Left ventricle myocardium inferior (tissue), 1 donor: ENCODE results near the gene FAM222A. TPM values are rescaled to one million over a fixed set of nuclear protein-coding genes. Genes with fewer than 3 reads are reported as not detected.

Experiments used
- DNase-seq: peaks from one replicate; pipeline ENCODE4 v3.0.0-alpha.2; 2020
- H3K27ac ChIP-seq: fragments of 200-600 bp; replicated peaks from 2 replicates; pipeline ENCODE4 v1.8.0; 2021
- H3K27me3 ChIP-seq: fragments of 200-600 bp; 2 replicates; pipeline ENCODE4 v1.8.0; 2021; ENCODE audit warnings: low read depth
- H3K36me3 ChIP-seq: fragments of 200-600 bp; 2 replicates; pipeline ENCODE4 v1.8.0; 2021
- H3K4me1 ChIP-seq: fragments of 200-600 bp; 2 replicates; pipeline ENCODE4 v1.8.0; 2021
- H3K4me3 ChIP-seq: fragments of 200-600 bp; 2 replicates; pipeline ENCODE4 v1.8.0; 2021; ENCODE audit warnings: mild to moderate bottlenecking, moderate library complexity
- H3K9me3 ChIP-seq: fragments of 200-600 bp; replicated peaks from 2 replicates; pipeline ENCODE4 v1.8.0; 2021
- CTCF ChIP-seq: fragments of 200-600 bp; IDR thresholded peaks from 2 replicates; pipeline ENCODE4 v1.8.0; 2021; ENCODE audit warnings: antibody characterized with exemption, mild to moderate bottlenecking, borderline replicate concordance
- intact Hi-C: fragments of 100-400 bp; cut with micrococcal nuclease; formaldehyde crosslinking; loops from one replicate; pipeline ENCODE4 v1.11.0; 2022
- total RNA-seq: library from RNA; stranded (reverse); fragmentation: NEBNext Ultra II Directional; extraction: Animal tissue kit (Norgen Biotek cat#: 25700); gene quantifications from one replicate; pipeline ENCODE4 v1.2.1, GENCODE V29; 2021
- donor health status: DM: no; HTN: yes; CAD: no; lungs with severe emphysema.

The FAM222A gene
- total RNA-seq, 1 donor from 2014 or later: 20.0 TPM

GRCh38 chr12:109697270-109697553, 16.4 kb upstream of the FAM222A start:
- Histone ChIP-seq H3K27ac (no peak overlapping the region), H3K36me3 (no peaks in the 10 kb centered on the region), H3K4me1 (peaks cover 7% of the 10 kb centered on the region), H3K4me3 (no peak overlapping the region), H3K27me3 (peaks cover 16% of the 10 kb centered on the region), H3K9me3 (no peaks in the 10 kb centered on the region)
- no peak for TF ChIP-seq CTCF
- DNase-seq: no peak
- intact Hi-C loops: no loop called here

DNA sequence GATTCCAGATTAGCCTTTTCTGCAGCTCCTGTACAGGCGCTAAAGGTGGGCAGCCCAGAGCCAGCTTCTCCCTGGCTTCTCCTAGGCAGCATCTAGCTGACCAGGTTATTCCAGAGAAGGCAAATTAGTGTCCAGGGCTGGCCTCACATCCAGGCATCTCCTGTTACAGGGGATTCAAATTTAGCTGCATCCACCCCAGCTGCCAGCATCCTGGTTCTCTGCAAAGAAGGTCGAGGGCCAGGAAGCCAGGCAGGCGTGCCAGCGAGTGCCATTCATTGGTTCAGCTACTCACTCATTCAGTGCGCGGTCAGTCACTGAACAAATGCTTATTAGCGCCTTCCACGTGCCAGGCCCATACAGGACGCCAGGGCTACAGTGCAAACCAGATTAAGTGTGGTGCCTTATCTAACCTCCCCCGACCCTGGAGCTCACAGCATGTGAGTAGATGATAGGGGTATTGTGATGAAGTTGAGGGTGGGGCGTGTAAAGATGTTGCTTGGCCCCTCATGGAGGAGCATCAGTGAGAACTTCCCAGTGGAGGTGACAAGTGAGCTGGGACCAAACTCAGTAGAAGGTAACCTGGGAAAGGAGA, 15.7 kb upstream of the FAM222A start:
- H3K27me3 ChIP-seq: peaks cover 8% of the 10 kb centered on the region
- H3K36me3 ChIP-seq: no peaks in the 10 kb centered on the region
- no peak for TF ChIP-seq CTCF
- H3K9me3 ChIP-seq: no peaks in the 10 kb centered on the region
- DNase-seq: no peak
- intact Hi-C loops: no loop called here
- H3K4me3 ChIP-seq: no peak overlapping the region
- peaks cover 7% of the 10 kb centered on the region for H3K4me1 ChIP-seq
- no peak overlapping the region for H3K27ac ChIP-seq

DNA sequence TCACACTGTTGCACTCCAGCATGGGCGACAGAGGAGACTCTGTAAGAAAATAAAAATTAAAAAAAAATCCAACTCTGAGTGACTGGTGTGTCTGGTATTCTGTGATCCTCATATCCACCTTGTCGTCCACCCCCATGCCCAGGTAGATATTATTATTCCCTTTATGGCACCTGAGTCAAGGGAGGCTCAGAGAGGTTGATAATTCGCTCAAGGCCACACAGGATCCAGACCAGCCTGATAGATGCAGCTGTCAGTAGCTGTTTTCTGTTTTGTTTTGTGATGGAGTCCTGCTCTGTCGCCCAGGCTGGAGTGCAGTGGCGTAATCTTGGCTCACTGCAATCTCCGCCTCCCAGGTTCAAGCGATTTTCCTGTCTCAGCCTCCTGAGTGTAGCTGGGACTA, 14.8 kb upstream of the FAM222A start:
- Histone ChIP-seq H3K9me3 (no peaks in the 10 kb centered on the region), H3K4me1 (peaks cover 7% of the 10 kb centered on the region), H3K27me3 (peaks cover 5% of the 10 kb centered on the region), H3K36me3 (no peaks in the 10 kb centered on the region), H3K27ac (no peak overlapping the region), H3K4me3 (no peak overlapping the region)
- intact Hi-C loops: no loop called here
- no peak for DNase-seq
- no peak for TF ChIP-seq CTCF

DNA sequence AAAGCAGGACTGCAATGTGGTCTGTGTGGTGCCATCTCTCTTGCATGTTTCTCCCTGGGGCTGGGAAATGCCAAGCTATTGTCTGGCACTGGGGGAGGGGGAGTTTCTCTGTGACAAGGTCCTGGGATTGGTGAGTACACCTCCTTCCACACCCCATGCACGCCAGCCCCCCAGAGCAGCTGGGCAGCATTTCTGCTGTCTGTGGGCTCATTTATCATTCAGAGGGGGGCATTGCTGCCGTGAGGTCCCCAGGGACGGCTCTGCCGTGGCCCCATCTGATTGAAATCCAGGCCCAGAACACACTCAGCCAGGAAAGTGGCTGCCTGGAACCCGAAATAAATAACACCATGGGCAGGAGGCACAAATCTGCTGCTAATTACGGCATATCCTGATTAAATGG, 12.6 kb upstream of the FAM222A start:
- Histone ChIP-seq H3K4me1 (peaks cover 1% of the 10 kb centered on the region), H3K27me3 (peaks cover 10% of the 10 kb centered on the region), H3K4me3 (no peak overlapping the region), H3K27ac (no peak overlapping the region), H3K9me3 (no peaks in the 10 kb centered on the region), H3K36me3 (no peaks in the 10 kb centered on the region)
- intact Hi-C loops: no loop called here
- no peak for TF ChIP-seq CTCF
- DNase-seq: no peak

DNA sequence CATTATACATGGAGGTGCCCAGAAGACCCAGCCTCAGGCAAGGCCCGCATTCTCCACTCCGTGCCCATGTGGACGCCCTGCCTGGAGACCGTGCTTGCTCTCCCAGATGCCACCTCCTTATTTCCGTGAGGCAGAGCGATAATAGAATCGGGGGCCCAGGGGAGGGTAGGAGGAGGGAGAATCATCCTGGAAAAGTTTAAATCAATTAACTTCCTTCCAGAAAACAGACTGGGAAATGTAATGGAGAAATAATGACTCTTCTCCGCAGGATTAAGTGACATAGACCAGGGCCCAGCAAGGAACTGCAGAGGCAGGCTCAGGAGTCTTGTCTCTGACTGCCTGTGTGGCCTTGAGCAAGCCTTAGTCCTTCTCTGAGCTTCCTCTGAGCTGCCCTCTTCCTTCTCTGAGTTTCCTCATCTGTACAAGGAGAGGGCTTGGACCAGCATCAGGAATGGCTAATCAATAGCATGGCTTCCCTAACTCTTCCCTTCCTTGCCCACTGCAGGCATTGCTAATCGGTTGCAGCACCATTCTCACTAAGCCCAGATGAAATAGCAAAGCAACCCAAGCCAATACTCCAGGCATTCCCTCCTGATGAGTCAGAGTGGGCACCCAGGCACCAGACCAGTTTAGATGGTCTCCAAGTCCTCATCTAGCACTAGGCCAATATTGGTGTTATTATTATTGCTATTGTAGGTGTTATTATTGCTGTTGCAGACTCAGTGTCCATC, 11.3 kb upstream of the FAM222A start:
- Histone ChIP-seq H3K27me3 (peaks cover 21% of the 10 kb centered on the region), H3K4me1 (no peaks in the 10 kb centered on the region), H3K36me3 (no peaks in the 10 kb centered on the region), H3K4me3 (no peak overlapping the region), H3K9me3 (no peaks in the 10 kb centered on the region), H3K27ac (no peak overlapping the region)
- TF ChIP-seq CTCF: no peak
- DNase-seq: no peak
- intact Hi-C loops: no loop called here
